ENCODE results near the gene CD163L1. TPM values are rescaled to one million over a fixed set of nuclear protein-coding genes. Genes with fewer than 3 reads are reported as not detected.

CD163L1 gene
- total RNA-seq (2021; ENCODE audit: unreplicated experiment) (27.0 TPM), Bru-seq, nascent RNA (percentile 50 among the genes with signal in this experiment), BruChase-seq, experiment 1, labeled RNA remaining after a 6-hour chase (percentile 39 among the genes with signal in this experiment), BruChase-seq, experiment 2, labeled RNA remaining after a 2-hour chase (percentile 40 among the genes with signal in this experiment)
- 9.7 and 13.5 TPM in 2 replicates for polyA plus RNA-seq (2012)
- long read RNA-seq, partial matches to known transcripts = 5 of 9 reads
- long read RNA-seq, other reads (novel, unspliced or antisense) = 4 of 9 reads

DNA sequence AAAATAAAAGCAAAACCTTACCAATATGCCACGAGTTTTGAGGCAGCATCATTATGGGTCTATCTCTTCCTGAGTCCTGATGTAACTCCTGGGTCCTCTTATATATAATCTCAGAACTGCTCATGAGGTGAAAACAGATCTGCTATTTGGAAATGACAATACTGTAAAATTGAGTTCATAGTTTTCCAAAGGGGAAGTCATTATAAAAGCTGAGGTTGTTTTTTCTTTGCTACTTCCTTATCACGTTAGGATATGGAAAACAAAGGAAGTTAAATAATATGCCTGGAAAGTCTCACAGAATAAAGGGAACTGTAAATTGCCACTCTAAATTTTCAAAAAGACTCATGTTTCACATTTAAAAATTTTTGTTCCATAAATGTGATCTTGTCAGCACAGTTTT, at the start of gene CD163L1:
TSS of gene CD163L1 (minus strand) at position 78 of the 400 bp plus-strand sequence. CDS start at position 52, 26 bp downstream.
- Histone ChIP-seq H3K36me3 (ENCODE audit: control insufficient read depth in 1 of 2, insufficient read depth in 2 of 2, low read length in 2 of 2) (no peaks in the 10 kb centered on the region), H3K79me2 (ENCODE audit: insufficient read depth, low read length) (no peaks in the 10 kb centered on the region), H3K9ac (ENCODE audit: low read length) (no peak within 1 kb of the TSS), H3K27ac (ENCODE audit: low read depth, low read length) (no peak within 1 kb of the TSS), H3K4me2 (ENCODE audit: low read length) (no peak within 1 kb of the TSS), H3K9me3 (ENCODE audit: control insufficient read depth in 1 of 2, insufficient read depth in 1 of 2, low read depth in 1 of 2, low read length in 2 of 2) (no peaks in the 10 kb centered on the region), H3K4me3 (replicated peaks in 1 of 2; ENCODE audit: low read depth in 1 of 2, low read length in 2 of 2) (no peak within 1 kb of the TSS), H2AFZ (ENCODE audit: low read depth, low read length, poor library complexity, severe bottlenecking) (no peak within 1 kb of the TSS), H3K27me3 (ENCODE audit: insufficient read depth, low read length) (no peaks in the 10 kb centered on the region), H4K20me1 (ENCODE audit: insufficient read depth) (no peaks in the 10 kb centered on the region), H3K4me1 (ENCODE audit: control insufficient read depth in 1 of 2, insufficient read depth in 2 of 2, low read length in 2 of 2) (no peaks in the 10 kb centered on the region), H3K9me2 (ENCODE audit: insufficient read depth) (no peaks in the 10 kb centered on the region)
- ChIA-PET CTCF (no interaction called here), POLR2A (no interaction called here), RAD21 (ENCODE audit: low non-redundant PET in 1 of 2, low total read pairs in 2 of 2, uncharacterized antibody in 2 of 2, unreplicated experiment in 2 of 2) (no interaction called here)
- no TSS peak for BruUV-seq (replicated peaks)
- ATAC-seq = no peak
- DNase-seq (ENCODE audit: low read depth, low spot score) = no peak
- intact Hi-C loops (cut with micrococcal nuclease) = no loop called here
- TF ChIP-seq, protein P1, sequence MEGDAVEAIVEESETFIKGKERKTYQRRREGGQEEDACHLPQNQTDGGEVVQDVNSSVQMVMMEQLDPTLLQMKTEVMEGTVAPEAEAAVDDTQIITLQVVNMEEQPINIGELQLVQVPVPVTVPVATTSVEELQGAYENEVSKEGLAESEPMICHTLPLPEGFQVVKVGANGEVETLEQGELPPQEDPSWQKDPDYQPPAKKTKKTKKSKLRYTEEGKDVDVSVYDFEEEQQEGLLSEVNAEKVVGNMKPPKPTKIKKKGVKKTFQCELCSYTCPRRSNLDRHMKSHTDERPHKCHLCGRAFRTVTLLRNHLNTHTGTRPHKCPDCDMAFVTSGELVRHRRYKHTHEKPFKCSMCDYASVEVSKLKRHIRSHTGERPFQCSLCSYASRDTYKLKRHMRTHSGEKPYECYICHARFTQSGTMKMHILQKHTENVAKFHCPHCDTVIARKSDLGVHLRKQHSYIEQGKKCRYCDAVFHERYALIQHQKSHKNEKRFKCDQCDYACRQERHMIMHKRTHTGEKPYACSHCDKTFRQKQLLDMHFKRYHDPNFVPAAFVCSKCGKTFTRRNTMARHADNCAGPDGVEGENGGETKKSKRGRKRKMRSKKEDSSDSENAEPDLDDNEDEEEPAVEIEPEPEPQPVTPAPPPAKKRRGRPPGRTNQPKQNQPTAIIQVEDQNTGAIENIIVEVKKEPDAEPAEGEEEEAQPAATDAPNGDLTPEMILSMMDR (IDR thresholded peaks at IDR 0.05 in 2 of 3, conservative IDR thresholded peaks at IDR 0.05 in 1 of 3; ENCODE audit: borderline replicate concordance in 1 of 3, insufficient read depth in 1 of 3, low read depth in 2 of 3, low read length in 2 of 3) = no peak
- TF ChIP-seq POLR2AphosphoS5 (IDR thresholded peaks at IDR 0.05; ENCODE audit: low read depth, low read length) (no peak), ZNF274 (IDR thresholded peaks at IDR 0.05; ENCODE audit: low read depth, low read length) (no peak), SP1 (IDR thresholded peaks at IDR 0.05; ENCODE audit: low read depth) (no peak), RAD21 (IDR thresholded peaks at IDR 0.05; ENCODE audit: low read depth) (no peak), EZH2phosphoT487 (IDR thresholded peaks at IDR 0.05; ENCODE audit: borderline replicate concordance) (no peak), SIN3A (IDR thresholded peaks at IDR 0.05; ENCODE audit: low read depth) (no peak), YY1 (IDR thresholded peaks at IDR 0.05; ENCODE audit: extremely low read depth, insufficient replicate concordance, low read depth, low read length) (no peak), EZH2 (IDR thresholded peaks at IDR 0.05) (no peak), ELF1 (IDR thresholded peaks at IDR 0.05; ENCODE audit: borderline replicate concordance, low read depth) (no peak), EGR1 (IDR thresholded peaks at IDR 0.05; ENCODE audit: low read depth) (no peak), CBX3 (IDR thresholded peaks at IDR 0.05; ENCODE audit: low read depth) (no peak), TCF7L2 (IDR thresholded peaks at IDR 0.05; ENCODE audit: borderline replicate concordance, extremely low read depth, insufficient read depth, insufficient read length) (no peak), POLR2A (IDR thresholded peaks at IDR 0.05; ENCODE audit: borderline replicate concordance, extremely low read depth, insufficient read depth, insufficient read length) (no peak), CEBPB (IDR thresholded peaks at IDR 0.05; ENCODE audit: low read depth) (no peak), SRF (IDR thresholded peaks at IDR 0.05; ENCODE audit: low read depth) (no peak)
- TF ChIP-seq, protein P2, sequence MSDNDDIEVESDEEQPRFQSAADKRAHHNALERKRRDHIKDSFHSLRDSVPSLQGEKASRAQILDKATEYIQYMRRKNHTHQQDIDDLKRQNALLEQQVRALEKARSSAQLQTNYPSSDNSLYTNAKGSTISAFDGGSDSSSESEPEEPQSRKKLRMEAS (IDR thresholded peaks at IDR 0.05) = no peak
- TF ChIP-seq, protein P3, sequence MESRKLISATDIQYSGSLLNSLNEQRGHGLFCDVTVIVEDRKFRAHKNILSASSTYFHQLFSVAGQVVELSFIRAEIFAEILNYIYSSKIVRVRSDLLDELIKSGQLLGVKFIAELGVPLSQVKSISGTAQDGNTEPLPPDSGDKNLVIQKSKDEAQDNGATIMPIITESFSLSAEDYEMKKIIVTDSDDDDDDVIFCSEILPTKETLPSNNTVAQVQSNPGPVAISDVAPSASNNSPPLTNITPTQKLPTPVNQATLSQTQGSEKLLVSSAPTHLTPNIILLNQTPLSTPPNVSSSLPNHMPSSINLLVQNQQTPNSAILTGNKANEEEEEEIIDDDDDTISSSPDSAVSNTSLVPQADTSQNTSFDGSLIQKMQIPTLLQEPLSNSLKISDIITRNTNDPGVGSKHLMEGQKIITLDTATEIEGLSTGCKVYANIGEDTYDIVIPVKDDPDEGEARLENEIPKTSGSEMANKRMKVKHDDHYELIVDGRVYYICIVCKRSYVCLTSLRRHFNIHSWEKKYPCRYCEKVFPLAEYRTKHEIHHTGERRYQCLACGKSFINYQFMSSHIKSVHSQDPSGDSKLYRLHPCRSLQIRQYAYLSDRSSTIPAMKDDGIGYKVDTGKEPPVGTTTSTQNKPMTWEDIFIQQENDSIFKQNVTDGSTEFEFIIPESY (IDR thresholded peaks at IDR 0.05; ENCODE audit: extremely low read depth, insufficient replicate concordance, low read length) = no peak
- TF ChIP-seq, protein P4, sequence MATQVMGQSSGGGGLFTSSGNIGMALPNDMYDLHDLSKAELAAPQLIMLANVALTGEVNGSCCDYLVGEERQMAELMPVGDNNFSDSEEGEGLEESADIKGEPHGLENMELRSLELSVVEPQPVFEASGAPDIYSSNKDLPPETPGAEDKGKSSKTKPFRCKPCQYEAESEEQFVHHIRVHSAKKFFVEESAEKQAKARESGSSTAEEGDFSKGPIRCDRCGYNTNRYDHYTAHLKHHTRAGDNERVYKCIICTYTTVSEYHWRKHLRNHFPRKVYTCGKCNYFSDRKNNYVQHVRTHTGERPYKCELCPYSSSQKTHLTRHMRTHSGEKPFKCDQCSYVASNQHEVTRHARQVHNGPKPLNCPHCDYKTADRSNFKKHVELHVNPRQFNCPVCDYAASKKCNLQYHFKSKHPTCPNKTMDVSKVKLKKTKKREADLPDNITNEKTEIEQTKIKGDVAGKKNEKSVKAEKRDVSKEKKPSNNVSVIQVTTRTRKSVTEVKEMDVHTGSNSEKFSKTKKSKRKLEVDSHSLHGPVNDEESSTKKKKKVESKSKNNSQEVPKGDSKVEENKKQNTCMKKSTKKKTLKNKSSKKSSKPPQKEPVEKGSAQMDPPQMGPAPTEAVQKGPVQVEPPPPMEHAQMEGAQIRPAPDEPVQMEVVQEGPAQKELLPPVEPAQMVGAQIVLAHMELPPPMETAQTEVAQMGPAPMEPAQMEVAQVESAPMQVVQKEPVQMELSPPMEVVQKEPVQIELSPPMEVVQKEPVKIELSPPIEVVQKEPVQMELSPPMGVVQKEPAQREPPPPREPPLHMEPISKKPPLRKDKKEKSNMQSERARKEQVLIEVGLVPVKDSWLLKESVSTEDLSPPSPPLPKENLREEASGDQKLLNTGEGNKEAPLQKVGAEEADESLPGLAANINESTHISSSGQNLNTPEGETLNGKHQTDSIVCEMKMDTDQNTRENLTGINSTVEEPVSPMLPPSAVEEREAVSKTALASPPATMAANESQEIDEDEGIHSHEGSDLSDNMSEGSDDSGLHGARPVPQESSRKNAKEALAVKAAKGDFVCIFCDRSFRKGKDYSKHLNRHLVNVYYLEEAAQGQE (IDR thresholded peaks at IDR 0.05; ENCODE audit: low read depth) = no peak
- TF ChIP-seq, protein P5, sequence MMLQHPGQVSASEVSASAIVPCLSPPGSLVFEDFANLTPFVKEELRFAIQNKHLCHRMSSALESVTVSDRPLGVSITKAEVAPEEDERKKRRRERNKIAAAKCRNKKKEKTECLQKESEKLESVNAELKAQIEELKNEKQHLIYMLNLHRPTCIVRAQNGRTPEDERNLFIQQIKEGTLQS (IDR thresholded peaks at IDR 0.05) = no peak

Data from HCT116 (cell line).